Kidney (tissue), 14 donors: ENCODE data around the gene CSH1. TPM values are rescaled to one million over a fixed set of nuclear protein-coding genes. Genes with fewer than 3 reads are reported as not detected.
A peak's percentile ranks its signal among the peaks of the same experiment; 100 is the strongest.
"Not testable (repeated sequence)": the region's sequence is repeated elsewhere in the genome, so short reads cannot be mapped to it uniquely, and the experiment has no call there.

Experiments used
- DNase-seq, 5 donors: peaks; one replicate each; pipeline ENCODE4 v3.0.0-alpha.2; 2013 to 2020
- FAIRE-seq: peaks from 2 replicates; lab custom pipeline; 2012; peaks lifted over from hg19 to GRCh38; lab: Jason Lieb, UNC
- H3K27ac ChIP-seq, 2 donors: one replicate each; pipeline ENCODE4 v1.7.0; 2013; ENCODE audit warnings: low read depth in 2 of 2, low read length in 2 of 2, inconsistent platforms in 1 of 2
- H3K27me3 ChIP-seq: one replicate; pipeline ENCODE4 v1.7.1; 2013; ENCODE audit warnings: low read length, inconsistent platforms; ENCODE audit not compliant: control insufficient read depth, insufficient read depth
- H3K36me3 ChIP-seq, 3 donors: one replicate each; pipeline versions ENCODE4 v1.7.0 to v1.7.1; 2013; ENCODE audit warnings: low read length in 3 of 3, control low read depth in 1 of 3, inconsistent platforms in 1 of 3; ENCODE audit not compliant: insufficient read depth in 3 of 3, control insufficient read depth in 2 of 3
- H3K4me1 ChIP-seq, 3 donors: one replicate each; pipeline versions ENCODE4 v1.7.0 to v1.7.1; 2013; ENCODE audit warnings: low read length in 3 of 3, inconsistent platforms in 1 of 3, low read depth in 1 of 3; ENCODE audit not compliant: control insufficient read depth in 2 of 3, insufficient read depth in 2 of 3
- H3K4me3 ChIP-seq, 3 donors: one replicate each; pipeline versions ENCODE4 v1.7.0 to v1.8.1; 2013; ENCODE audit warnings: low read length in 3 of 3, control low read depth in 1 of 3, inconsistent platforms in 1 of 3
- H3K9ac ChIP-seq, 3 donors: one replicate each; pipeline versions ENCODE4 v1.7.0 to v1.7.1; 2013; ENCODE audit warnings: low read length in 3 of 3, control low read depth in 1 of 3, inconsistent platforms in 1 of 3
- H3K9me3 ChIP-seq, 3 donors: one replicate each; pipeline versions ENCODE4 v1.7.0 to v1.7.1; 2013; ENCODE audit warnings: low read length in 3 of 3, control low read depth in 1 of 3, inconsistent platforms in 1 of 3; ENCODE audit not compliant: control insufficient read depth in 2 of 3, insufficient read depth in 1 of 3
- CTCF ChIP-seq: IDR thresholded peaks from 3 replicates; pipeline ENCODE4 v1.5.1; 2012; ENCODE audit warnings: mild to moderate bottlenecking, moderate library complexity, borderline replicate concordance; ENCODE audit not compliant: insufficient read depth; ENCODE audit errors: extremely low read depth
- intact Hi-C: fragments of 100-400 bp; cut with DNase I; formaldehyde crosslinking; loops from one replicate; pipeline ENCODE4 v1.11.1; 2022
- polyA plus RNA-seq: library from polyadenylated mRNA; stranded (reverse); fragments of 350-450 nt; fragmentation: Illumina TruSeq; extraction: RNeasy Lipid Tissue Mini Kit (QIAGEN cat#74804); gene quantifications from one replicate; pipeline ENCODE4 v1.2.3, GENCODE V29; 2014; ENCODE audit warnings: low read depth, low replicate concordance; ENCODE audit not compliant: insufficient read depth
- total RNA-seq: library from RNA; stranded (reverse); fragmentation: NEBNext Ultra II Directional; extraction: Animal tissue kit (Norgen Biotek cat#: 25700); gene quantifications from one replicate; pipeline ENCODE4 v1.2.1, GENCODE V29; 2021
- donor health status: control.
- donor health status: control.
- donor health status: control.
- donor health status: control.
- donor health status: control.
- donor health status: DM: yes; HTN: yes; CAD: no.
- donor health status: Normal renal cell carcinoma (clear cell type).

The CSH1 gene
- total and polyA plus RNA-seq, 2 donors from 2014 or later: not detected

DNA sequence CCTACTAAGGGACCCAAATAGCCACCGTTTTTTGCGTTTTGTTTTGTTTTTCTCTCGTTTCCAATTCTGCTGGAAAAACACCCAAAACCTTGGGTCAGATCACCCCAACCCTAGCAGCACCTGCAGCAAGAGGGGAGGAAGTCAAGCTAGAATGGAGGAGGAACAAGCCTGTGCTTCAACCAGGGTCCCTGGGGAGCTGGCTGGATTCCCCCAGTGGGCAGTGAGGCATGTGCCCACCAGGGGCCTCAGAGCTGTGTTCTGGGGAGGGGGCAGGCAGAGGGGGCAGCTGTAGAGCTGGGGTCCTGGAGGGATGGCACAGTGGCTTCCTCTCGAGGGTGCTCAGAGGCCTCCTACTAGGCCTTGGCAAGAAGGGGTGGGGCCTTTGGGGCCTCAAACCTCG lies 29.2 kb upstream of the CSH1 start:
- Histone ChIP-seq H3K4me3 (no peak overlapping the region), H3K27me3 (no peaks in the 10 kb centered on the region), H3K9me3 (no peaks in the 10 kb centered on the region), H3K36me3 (no peaks in the 10 kb centered on the region), H3K4me1 (no peaks in the 10 kb centered on the region), H3K9ac (no peak overlapping the region), H3K27ac (no peak overlapping the region)
- peak in 1 of 5 donors; percentile 44 for DNase-seq
- TF ChIP-seq CTCF: no peak
- FAIRE-seq: no peak
- intact Hi-C loops: no loop called here

DNA sequence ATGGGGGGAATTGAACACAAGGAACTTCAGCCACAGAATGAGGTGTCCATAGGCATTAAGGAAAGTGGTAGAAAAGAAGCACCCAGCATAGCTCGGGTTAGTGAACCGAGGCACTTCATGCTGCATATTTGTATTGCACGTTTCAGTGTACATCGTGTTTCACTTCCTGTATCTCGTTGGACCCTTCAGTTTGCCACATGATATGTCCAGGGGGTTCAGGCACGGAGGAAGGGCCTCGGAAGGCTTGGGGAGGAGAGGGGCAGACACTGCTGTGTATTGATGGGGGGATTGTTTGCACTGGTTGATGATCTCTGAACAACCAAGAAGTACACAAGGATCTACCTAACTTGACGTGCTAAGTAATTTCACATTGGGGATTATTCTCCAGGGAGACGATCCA lies 26.0 kb upstream of the CSH1 start:
- H3K4me1 ChIP-seq, intact Hi-C loops, H3K27me3 ChIP-seq, H3K4me3 ChIP-seq, FAIRE-seq, H3K27ac ChIP-seq, H3K9me3 ChIP-seq, H3K36me3 ChIP-seq, H3K9ac ChIP-seq, DNase-seq: not testable (repeated sequence)

DNA sequence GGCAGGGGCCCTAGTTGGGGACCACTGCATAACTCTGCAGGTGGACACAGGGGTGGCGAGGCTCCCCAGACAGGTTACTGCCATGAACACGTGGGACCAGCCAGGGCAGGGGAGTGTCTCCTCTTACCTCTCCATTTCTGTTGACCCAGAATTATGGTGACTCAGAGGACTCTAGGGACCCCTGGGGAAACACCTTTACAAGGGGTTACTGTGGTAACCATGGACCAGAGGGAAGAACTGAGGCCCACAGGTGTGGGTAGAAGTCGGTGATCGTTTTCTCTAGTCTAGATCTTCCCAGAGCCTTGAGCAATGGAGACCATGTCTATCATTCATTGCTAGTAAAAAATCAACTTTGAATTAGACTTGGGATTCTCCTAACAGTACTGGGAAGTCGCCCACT lies 24.4 kb upstream of the CSH1 start:
- intact Hi-C loops, H3K9me3 ChIP-seq, H3K27ac ChIP-seq, H3K4me1 ChIP-seq, H3K9ac ChIP-seq, H3K27me3 ChIP-seq, DNase-seq, H3K36me3 ChIP-seq, FAIRE-seq, H3K4me3 ChIP-seq: not testable (repeated sequence)

DNA sequence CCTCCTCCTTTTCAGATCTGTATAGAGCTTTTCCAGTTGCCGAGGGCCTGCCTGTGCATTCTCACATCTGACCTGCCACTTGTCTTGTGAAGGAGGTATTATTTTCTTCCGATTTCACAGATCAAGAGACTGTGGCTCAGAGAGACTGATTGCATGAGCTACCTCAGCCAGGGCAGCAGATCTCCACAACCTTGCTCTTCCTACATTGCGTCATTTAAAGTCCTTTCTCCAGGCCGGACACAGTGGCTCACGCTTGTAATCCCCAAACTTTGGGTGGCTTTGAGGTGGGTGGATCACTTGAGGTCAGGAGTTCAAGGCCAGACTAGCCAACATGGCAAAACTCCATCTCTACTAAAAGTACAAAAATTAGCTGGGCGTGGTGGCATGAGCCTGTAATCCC lies 23.7 kb upstream of the CSH1 start:
- H3K9ac ChIP-seq, intact Hi-C loops, DNase-seq, H3K4me3 ChIP-seq, H3K9me3 ChIP-seq, H3K36me3 ChIP-seq, H3K27me3 ChIP-seq, H3K4me1 ChIP-seq, FAIRE-seq, H3K27ac ChIP-seq: not testable (repeated sequence)

DNA sequence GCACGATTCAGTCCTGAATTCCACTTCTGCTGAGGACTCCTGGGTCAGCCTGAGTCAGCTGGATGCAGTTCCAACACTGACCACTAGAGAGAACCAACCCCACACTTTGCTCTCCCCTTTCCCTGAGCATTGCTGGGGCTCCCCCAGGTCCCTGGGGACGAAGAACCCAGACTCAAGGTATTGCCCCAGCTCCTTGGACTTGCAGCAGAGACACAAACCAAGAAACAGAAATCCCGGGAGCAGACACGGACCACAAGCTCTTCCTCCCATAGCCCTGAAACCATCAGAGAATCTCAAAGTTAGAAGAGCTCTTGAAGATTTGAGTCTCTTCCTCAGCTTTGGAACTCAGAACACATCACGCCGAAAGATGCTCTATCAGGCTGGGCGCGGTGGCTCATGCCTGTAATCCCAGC lies 22.9 kb upstream of the CSH1 start:
- no peaks in the 10 kb centered on the region for H3K4me1 ChIP-seq
- H3K9me3 ChIP-seq: no peaks in the 10 kb centered on the region
- no peaks in the 10 kb centered on the region for H3K27me3 ChIP-seq
- peak; percentile 93 for TF ChIP-seq CTCF
- H3K9ac ChIP-seq: no peak overlapping the region
- FAIRE-seq: no peak
- no peaks in the 10 kb centered on the region for H3K36me3 ChIP-seq
- intact Hi-C loops: loop anchor here (10.0 kb wide), 2 partner anchors 95 to 215 kb away; partner anchors contain the start of gene ERN1
- DNase-seq: peak in 4 of 5 donors; percentile 47 to 67 (median 56)
- no peak overlapping the region for H3K4me3 ChIP-seq
- H3K27ac ChIP-seq: no peak overlapping the region

GRCh38 chr17:63918789-63919305 lies 22.5 kb upstream of the CSH1 start, which contains the start of gene GH1:
TSS of gene GH1 (minus strand) at chr17:63918839. CDS start at chr17:63918776, 63 bp downstream.
- H3K27me3 ChIP-seq, H3K9me3 ChIP-seq, H3K36me3 ChIP-seq, FAIRE-seq, H3K4me3 ChIP-seq, H3K4me1 ChIP-seq, H3K9ac ChIP-seq, H3K27ac ChIP-seq: not testable (repeated sequence)
- DNase-seq: peak in 1 of 5 donors; percentile 56
- intact Hi-C loops: loop anchor here (10.0 kb wide), 2 partner anchors 96 to 216 kb away; partner anchors contain the start of gene ERN1
